Stimulated activated CD8-positive, alpha-beta memory T cell treated with anti-CD3 and anti-CD28 coated beads, Interleukin-2, amount 100 ng/mL, for 1 hour (primary cell): ENCODE results near the gene ILRUN.
"Not testable (repeated sequence)": the region's sequence is repeated elsewhere in the genome, so short reads cannot be mapped to it uniquely, and the experiment has no call there.

Source experiments
- DNase-seq, 2 donors: peaks; one replicate each; pipeline ENCODE4 v3.0.0-alpha.2; 2020; ENCODE audit warnings: low read depth in 2 of 2

Gene ILRUN

GRCh38 chr6:34696739-34697543, at the start of gene ILRUN:
ILRUN (minus strand) TSS chr6:34696767; CDS start chr6:34696603, 164 bp downstream.
- peak; percentile 94 to 95 for DNase-seq

GRCh38 chr6:34745277-34746103, 48.9 kb upstream of the ILRUN start:
- no peak for DNase-seq

- DNase-seq = not testable (repeated sequence)
Observed at GRCh38 chr6:34744294-34744647, 47.7 kb upstream of the ILRUN start.

- no peak for DNase-seq
Observed at GRCh38 chr6:34743625-34744293, 47.2 kb upstream of the ILRUN start.

GRCh38 chr6:34742094-34742493, 45.5 kb upstream of the ILRUN start:
- no peak for DNase-seq

- no peak for DNase-seq
Observed at GRCh38 chr6:34736823-34737222, 40.3 kb upstream of the ILRUN start.

GRCh38 chr6:34731393-34732060, 35.0 kb upstream of the ILRUN start:
- no peak for DNase-seq

GRCh38 chr6:34729631-34730470, 33.3 kb upstream of the ILRUN start:
- DNase-seq = no peak

- DNase-seq = no peak
Observed at GRCh38 chr6:34726055-34726454, 29.5 kb upstream of the ILRUN start.

GRCh38 chr6:34723203-34723602, 26.6 kb upstream of the ILRUN start:
- DNase-seq = no peak

- DNase-seq = no peak
Observed at GRCh38 chr6:34722451-34722850, 25.9 kb upstream of the ILRUN start.

- not testable (repeated sequence) for DNase-seq
Observed at GRCh38 chr6:34720160-34720559, 23.6 kb upstream of the ILRUN start.

GRCh38 chr6:34719646-34720045, 23.1 kb upstream of the ILRUN start:
- DNase-seq = not testable (repeated sequence)

GRCh38 chr6:34718976-34719375, 22.4 kb upstream of the ILRUN start:
- no peak for DNase-seq

GRCh38 chr6:34717466-34717865, 20.9 kb upstream of the ILRUN start:
- no peak for DNase-seq

GRCh38 chr6:34714663-34715062, 18.1 kb upstream of the ILRUN start:
- no peak for DNase-seq

GRCh38 chr6:34712881-34713280, 16.3 kb upstream of the ILRUN start:
- DNase-seq = not testable (repeated sequence)

GRCh38 chr6:34709386-34709785, 12.8 kb upstream of the ILRUN start:
- DNase-seq = no peak

GRCh38 chr6:34705241-34705640, 8.7 kb upstream of the ILRUN start:
- DNase-seq = no peak

- DNase-seq = no peak
Observed at GRCh38 chr6:34701199-34701598, 4.6 kb upstream of the ILRUN start.
